SK-N-SH (cell line): Measurements from ENCODE around the gene PARD3B. TPM values are rescaled to one million over a fixed set of nuclear protein-coding genes. Genes with fewer than 3 reads are reported as not detected.

ENCODE experiments used
- CTCF ChIA-PET: fragments of 300-600, 350-600 bp; formaldehyde crosslinking; extraction: SDS; loops from one replicate; lab custom pipeline; 2021; lab: Yijun Ruan, JAX
- POLR2A ChIA-PET: fragments of 350-600 bp; sonication (Branson Sonifier 250); formaldehyde crosslinking; extraction: SDS; loops from one replicate; lab custom pipeline; 2020; ENCODE audit warnings: antibody characterized with exemption, inconsistent platforms; lab: Yijun Ruan, JAX
- DNase-seq: peaks from one replicate; pipeline ENCODE4 v3.0.0; 2012
- H2AFZ ChIP-seq: fragments of 200-600 bp; sonication (generic); 2 replicates; pipeline ENCODE4 v1.8.1; 2016; ENCODE audit warnings: antibody characterized with exemption, mild to moderate bottlenecking, low read depth
- H3F3A ChIP-seq: fragments of 200-600 bp; sonication (generic); replicated peaks from 2 replicates; pipeline ENCODE3; 2016; ENCODE audit warnings: antibody characterized with exemption, mild to moderate bottlenecking; ENCODE audit not compliant: insufficient read depth
- H3K27ac ChIP-seq, 2 experiments: fragments of 200-500 bp in 1 of 2; fragments of 200-600 bp in 1 of 2; sonication (Bioruptor generic) in 1 of 2; sonication (generic), shearing (Covaris generic) in 1 of 2; 2 replicates each; pipeline versions ENCODE4 v1.5.1 to v1.6.1; 2014 to 2016; ENCODE audit warnings: low read depth in 2 of 2, inconsistent platforms in 1 of 2, low read length in 1 of 2, mild to moderate bottlenecking in 1 of 2, mixed read lengths in 1 of 2
- H3K27me3 ChIP-seq: fragments of 200-600 bp; sonication (generic), shearing (Covaris generic); 2 replicates; pipeline ENCODE4 v1.6.1; 2016; ENCODE audit warnings: mixed run types; ENCODE audit not compliant: insufficient read depth
- H3K36me3 ChIP-seq, 2 experiments: fragments of 200-500 bp in 1 of 2; fragments of 200-600 bp in 1 of 2; sonication (Bioruptor generic) in 1 of 2; sonication (generic) in 1 of 2; replicated peaks in 1 of 2; 2 replicates each; pipeline versions ENCODE3 to v1.5.1; 2014 to 2016; ENCODE audit warnings: low read length in 1 of 2, mild to moderate bottlenecking in 1 of 2; ENCODE audit not compliant: insufficient read depth in 2 of 2, control insufficient read depth in 1 of 2
- H3K4me1 ChIP-seq, 2 experiments: fragments of 200-500 bp in 1 of 2; fragments of 200-600 bp in 1 of 2; sonication (Bioruptor generic) in 1 of 2; sonication (generic), shearing (Covaris generic) in 1 of 2; 2 replicates each; pipeline versions ENCODE4 v1.5.1 to v1.6.1; 2014 to 2016; ENCODE audit warnings: low read depth in 1 of 2, low read length in 1 of 2, mixed run types in 1 of 2; ENCODE audit not compliant: insufficient read depth in 2 of 2, control insufficient read depth in 1 of 2
- H3K4me2 ChIP-seq: fragments of 200-600 bp; sonication (generic), shearing (Covaris generic); 2 replicates; pipeline ENCODE4 v1.6.1; 2017; ENCODE audit warnings: mixed run types
- H3K4me3 ChIP-seq, 2 experiments: fragments of 200-500 bp in 1 of 2; fragments of 200-600 bp in 1 of 2; sonication (Bioruptor generic) in 1 of 2; sonication (generic), shearing (Covaris generic) in 1 of 2; 2 replicates each; pipeline versions ENCODE4 v1.5.1 to v1.8.1; 2014 to 2016; ENCODE audit warnings: low read depth in 2 of 2, inconsistent platforms in 1 of 2, low read length in 1 of 2, mild to moderate bottlenecking in 1 of 2, mixed read lengths in 1 of 2, moderate library complexity in 1 of 2
- H3K79me2 ChIP-seq: fragments of 200-600 bp; sonication (generic); 2 replicates; pipeline ENCODE4 v1.8.1; 2017; ENCODE audit warnings: mild to moderate bottlenecking; ENCODE audit not compliant: insufficient read depth
- H3K9ac ChIP-seq: fragments of 200-600 bp; sonication (generic); 2 replicates; pipeline ENCODE4 v1.6.1; 2017; ENCODE audit warnings: mixed run types
- H3K9me2 ChIP-seq: fragments of 200-600 bp; sonication (generic); 2 replicates; pipeline ENCODE4 v1.6.1; 2017; ENCODE audit warnings: mixed run types
- H3K9me3 ChIP-seq: fragments of 200-600 bp; sonication (generic); 2 replicates; pipeline ENCODE4 v1.6.1; 2017; ENCODE audit warnings: mixed run types, mild to moderate bottlenecking, moderate library complexity
- H4K20me1 ChIP-seq: fragments of 200-600 bp; sonication (generic); 2 replicates; pipeline ENCODE4 v1.6.1; 2017; ENCODE audit warnings: mild to moderate bottlenecking, mixed run types; ENCODE audit not compliant: insufficient read depth
- CHD2 ChIP-seq: fragments of 150-350 bp; IDR thresholded peaks from 2 replicates; pipeline ENCODE4 v1.6.1; 2018; ENCODE audit warnings: low read length; ENCODE audit not compliant: partially characterized antibody
- CTCF ChIP-seq: fragments of 200-600 bp; sonication (generic); IDR thresholded peaks from 2 replicates; pipeline ENCODE4 v1.6.1; 2017; ENCODE audit warnings: antibody characterized with exemption, mild to moderate bottlenecking, moderate library complexity
- ELF1 ChIP-seq: IDR thresholded peaks from 2 replicates; pipeline ENCODE4 v1.4.0; 2012
- EP300 ChIP-seq, 2 experiments: IDR thresholded peaks; 2 replicates each; pipeline versions ENCODE4 v1.4.0 to v1.6.1; 2012; ENCODE audit warnings: borderline replicate concordance in 1 of 2, low read depth in 1 of 2, low read length in 1 of 2
- EZH2phosphoT487 ChIP-seq: fragments of 200-600 bp; sonication (generic); IDR thresholded peaks from 2 replicates; pipeline ENCODE4 v1.6.1; 2017; ENCODE audit warnings: low read depth, mixed run types, mild to moderate bottlenecking, antibody characterized with exemption, moderate library complexity, borderline replicate concordance
- FOXJ3 ChIP-seq: sonication (generic); formaldehyde crosslinking; IDR thresholded peaks from 2 replicates; pipeline ENCODE4 v1.5.1; 2020; ENCODE audit warnings: mild to moderate bottlenecking, missing genetic modification reagents
- GABPA ChIP-seq: IDR thresholded peaks from 2 replicates; pipeline ENCODE4 v1.4.0; 2012; ENCODE audit warnings: low read depth, mild to moderate bottlenecking
- GATA2 ChIP-seq: sonication (generic); formaldehyde crosslinking; IDR thresholded peaks from 2 replicates; pipeline ENCODE4 v1.5.0; 2020; ENCODE audit warnings: mild to moderate bottlenecking, missing genetic modification reagents
- JUND ChIP-seq: IDR thresholded peaks from 2 replicates; pipeline ENCODE4 v1.4.0; 2012
- MAX ChIP-seq: IDR thresholded peaks from 2 replicates; pipeline ENCODE4 v1.4.0; 2012; ENCODE audit warnings: low read depth
- MEF2A ChIP-seq: IDR thresholded peaks from 2 replicates; pipeline ENCODE4 v1.4.0; 2012; ENCODE audit warnings: low read depth, borderline replicate concordance
- MXI1 ChIP-seq: IDR thresholded peaks from 2 replicates; pipeline ENCODE4 v1.6.1; 2012; ENCODE audit warnings: mild to moderate bottlenecking, low read depth, low read length, improper control_type of control experiment
- NFIC ChIP-seq: IDR thresholded peaks from 2 replicates; pipeline ENCODE4 v1.4.0; 2012; ENCODE audit warnings: borderline replicate concordance
- POLR2AphosphoS5 ChIP-seq: IDR thresholded peaks from 2 replicates; pipeline ENCODE4 v1.6.1; 2012; ENCODE audit warnings: low read depth, low read length
- RAD21 ChIP-seq: IDR thresholded peaks from 2 replicates; pipeline ENCODE4 v1.6.1; 2012; ENCODE audit warnings: mild to moderate bottlenecking, low read length
- RCOR1 ChIP-seq: fragments of 150-350 bp; IDR thresholded peaks from 2 replicates; pipeline ENCODE4 v1.6.1; 2017; ENCODE audit warnings: antibody characterized with exemption, low read length
- SIN3A ChIP-seq: IDR thresholded peaks from 2 replicates; pipeline ENCODE4 v1.6.1; 2012; ENCODE audit warnings: low read depth, mild to moderate bottlenecking, low read length, moderate library complexity, borderline replicate concordance
- TCF12 ChIP-seq: IDR thresholded peaks from 2 replicates; pipeline ENCODE4 v1.4.0; 2012
- TEAD4 ChIP-seq: IDR thresholded peaks from 2 replicates; pipeline ENCODE4 v1.4.0; 2012; ENCODE audit warnings: mild to moderate bottlenecking, borderline replicate concordance; ENCODE audit not compliant: insufficient read depth
- USF2 ChIP-seq: fragments of 150-350 bp; IDR thresholded peaks from 2 replicates; pipeline ENCODE4 v1.6.1; 2017; ENCODE audit warnings: antibody characterized with exemption, low read length, low read depth, borderline replicate concordance
- YY1 ChIP-seq: IDR thresholded peaks from 2 replicates; pipeline ENCODE4 v1.4.0; 2012; ENCODE audit warnings: low read depth, mild to moderate bottlenecking
- WGBS: methylation state at CpG from one replicate; pipeline ENCODE4 v1.1.6; 2017; ENCODE audit warnings: low lambda C conversion rate; 5-methylcytosine and 5-hydroxymethylcytosine counted together
- polyA plus RNA-seq, 3 experiments: library from polyadenylated mRNA; depleted of rRNA; stranded (reverse); fragments of >200 nt; gene quantifications; 2 replicates each; pipeline ENCODE4 v1.2.3, GENCODE V29; 2012

PARD3B gene
- polyA plus RNA-seq, 1 of the 3 experiments (the other 2 are of a cell fraction), result 0.87 TPM

- Histone ChIP-seq H3K9me2 (no peaks in the 10 kb centered on the region), H3K27me3 (no peaks in the 10 kb centered on the region), H3K9ac (no peak overlapping the region), H3K4me2 (no peak overlapping the region), H4K20me1 (no peaks in the 10 kb centered on the region), H3K36me3 (no peaks in the 10 kb centered on the region), H3K4me3 (no peak overlapping the region), H3K9me3 (no peaks in the 10 kb centered on the region), H3K27ac (no peak overlapping the region), H3K79me2 (no peaks in the 10 kb centered on the region), H2AFZ (no peak overlapping the region), H3K4me1 (peaks cover 0 to 10% of the 10 kb centered on the region in 2 experiments; a peak in 2 of 4 replicates), H3F3A (no peaks in the 10 kb centered on the region)
- TF ChIP-seq GATA2, result no peak
- no peak for TF ChIP-seq MEF2A
- TF ChIP-seq ELF1, result no peak
- no peak for TF ChIP-seq MXI1
- TF ChIP-seq JUND, result no peak
- no peak for TF ChIP-seq GABPA
- no peak for TF ChIP-seq FOXJ3
- TF ChIP-seq NFIC, result no peak
- TF ChIP-seq EZH2phosphoT487, result no peak
- TF ChIP-seq CTCF, result no peak
- no peak for TF ChIP-seq TEAD4
- TF ChIP-seq CHD2, result no peak
- TF ChIP-seq RCOR1, result no peak
- no peak for TF ChIP-seq EP300 (IDR thresholded peaks at IDR 0.05; ENCODE audit: borderline replicate concordance in 1 of 2, low read depth in 1 of 2, low read length in 1 of 2)
- no peak for TF ChIP-seq POLR2AphosphoS5
- no peak for TF ChIP-seq RAD21
- TF ChIP-seq YY1, result no peak
- CTCF ChIA-PET, result interaction anchor here (1.4 kb wide), 1 partner anchor 492 kb away, joined by 3 read pairs; no protein-coding TSS in a partner anchor
- DNase-seq, result no peak
- 67% methylated on average over 6 of the region's 6 CpGs for WGBS
- POLR2A ChIA-PET, result no interaction called here
These were observed 642.5 kb downstream of the PARD3B start for GRCh38 chr2:205187731-205188130.

- no peak overlapping the region for H3K4me3 ChIP-seq
- no peak overlapping the region for H3K4me2 ChIP-seq
- H2AFZ ChIP-seq, result no peak overlapping the region
- ChIA-PET POLR2A (no interaction called here), CTCF (interaction anchor here (1.4 kb wide), 1 partner anchor 491 kb away, joined by 3 read pairs; no protein-coding TSS in a partner anchor)
- H4K20me1 ChIP-seq, result no peaks in the 10 kb centered on the region
- DNase-seq, result no peak
- no peaks in the 10 kb centered on the region for H3K27me3 ChIP-seq
- H3K9me3 ChIP-seq, result no peaks in the 10 kb centered on the region
- no peaks in the 10 kb centered on the region for H3F3A ChIP-seq
- H3K79me2 ChIP-seq, result no peaks in the 10 kb centered on the region
- TF ChIP-seq FOXJ3 (no peak), TCF12 (no peak), SIN3A (no peak), ELF1 (no peak), JUND (no peak), USF2 (no peak), MAX (no peak)
- TF ChIP-seq, all 33 proteins: peak for 0
- H3K9ac ChIP-seq, result no peak overlapping the region
- no peaks in the 10 kb centered on the region for H3K36me3 ChIP-seq
- no peaks in the 10 kb centered on the region for H3K9me2 ChIP-seq
- 89% methylated on average over 9 of the region's 9 CpGs for WGBS
- H3K27ac ChIP-seq, result no peak overlapping the region
- H3K4me1 ChIP-seq, result peaks cover 0 to 18% of the 10 kb centered on the region in 2 experiments; a peak in 2 of 4 replicates
These were observed 643.2 kb downstream of the PARD3B start for GRCh38 chr2:205188239-205189138.
